ENCODE measurements around the gene C11orf42. TPM values are rescaled to one million over a fixed set of nuclear protein-coding genes. Genes with fewer than 3 reads are reported as not detected.

The C11orf42 gene
- total RNA-seq, 2 donors from 2014 or later, result not detected

DNA sequence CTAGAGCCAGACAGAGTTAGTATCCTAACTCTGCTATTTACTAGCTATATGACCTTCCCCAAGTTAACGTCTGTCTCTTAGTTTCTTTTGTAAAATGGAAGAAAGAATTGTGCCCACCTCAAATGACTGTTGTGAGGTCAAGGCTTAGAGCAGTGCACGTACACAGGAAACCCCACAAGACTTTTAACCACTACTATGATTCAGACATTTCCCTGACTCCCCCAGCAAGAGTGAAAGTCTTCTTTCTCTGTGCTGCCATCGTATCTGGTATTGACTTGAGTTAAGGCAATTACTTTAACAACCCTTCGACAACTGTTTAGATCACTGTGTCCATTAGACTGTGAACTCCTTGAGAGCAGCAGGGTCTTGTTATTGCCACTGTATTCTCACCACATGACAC lies 9.0 kb upstream of the C11orf42 start:
- H3K27ac Mint-ChIP-seq, result no peak overlapping the region
- H3K36me3 ChIP-seq (ENCODE audit: control insufficient read depth, insufficient read depth, low read length), result no peaks in the 10 kb centered on the region
- H3K4me1 Mint-ChIP-seq, result peaks cover 8% of the 10 kb centered on the region
- 67 to 73% methylated on average over 3 to 4 of the region's 4 CpGs for WGBS, 2 experiments (ENCODE audit: insufficient coverage in 1 of 2, insufficient read length in 1 of 2)
- no peaks in the 10 kb centered on the region for H3K27me3 ChIP-seq (ENCODE audit: control insufficient read depth, insufficient read depth, low read length, poor library complexity, severe bottlenecking)
- no peaks in the 10 kb centered on the region for H3K27me3 Mint-ChIP-seq (ENCODE audit: insufficient read depth)
- no peak overlapping the region for H3K4me3 ChIP-seq (ENCODE audit: low read length)
- H3K4me3 Mint-ChIP-seq, result no peak overlapping the region
- no peak for DNase-seq
- TF ChIP-seq, protein P1, sequence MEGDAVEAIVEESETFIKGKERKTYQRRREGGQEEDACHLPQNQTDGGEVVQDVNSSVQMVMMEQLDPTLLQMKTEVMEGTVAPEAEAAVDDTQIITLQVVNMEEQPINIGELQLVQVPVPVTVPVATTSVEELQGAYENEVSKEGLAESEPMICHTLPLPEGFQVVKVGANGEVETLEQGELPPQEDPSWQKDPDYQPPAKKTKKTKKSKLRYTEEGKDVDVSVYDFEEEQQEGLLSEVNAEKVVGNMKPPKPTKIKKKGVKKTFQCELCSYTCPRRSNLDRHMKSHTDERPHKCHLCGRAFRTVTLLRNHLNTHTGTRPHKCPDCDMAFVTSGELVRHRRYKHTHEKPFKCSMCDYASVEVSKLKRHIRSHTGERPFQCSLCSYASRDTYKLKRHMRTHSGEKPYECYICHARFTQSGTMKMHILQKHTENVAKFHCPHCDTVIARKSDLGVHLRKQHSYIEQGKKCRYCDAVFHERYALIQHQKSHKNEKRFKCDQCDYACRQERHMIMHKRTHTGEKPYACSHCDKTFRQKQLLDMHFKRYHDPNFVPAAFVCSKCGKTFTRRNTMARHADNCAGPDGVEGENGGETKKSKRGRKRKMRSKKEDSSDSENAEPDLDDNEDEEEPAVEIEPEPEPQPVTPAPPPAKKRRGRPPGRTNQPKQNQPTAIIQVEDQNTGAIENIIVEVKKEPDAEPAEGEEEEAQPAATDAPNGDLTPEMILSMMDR (conservative IDR thresholded peaks at IDR 0.05), result no peak
- no peaks in the 10 kb centered on the region for H3K9me3 ChIP-seq (ENCODE audit: control insufficient read depth, low read length)
- H3K36me3 Mint-ChIP-seq (ENCODE audit: low read depth), result peaks cover 4% of the 10 kb centered on the region
- H3K9me3 Mint-ChIP-seq, result peaks cover 2% of the 10 kb centered on the region
- H3K4me1 ChIP-seq (ENCODE audit: control insufficient read depth, insufficient read depth, low read length), result no peaks in the 10 kb centered on the region
- no peak overlapping the region for H3K9ac ChIP-seq (ENCODE audit: extremely low read depth, low read length, poor library complexity, severe bottlenecking)
- no peak overlapping the region for H3K27ac ChIP-seq (ENCODE audit: low read depth, low read length)

DNA sequence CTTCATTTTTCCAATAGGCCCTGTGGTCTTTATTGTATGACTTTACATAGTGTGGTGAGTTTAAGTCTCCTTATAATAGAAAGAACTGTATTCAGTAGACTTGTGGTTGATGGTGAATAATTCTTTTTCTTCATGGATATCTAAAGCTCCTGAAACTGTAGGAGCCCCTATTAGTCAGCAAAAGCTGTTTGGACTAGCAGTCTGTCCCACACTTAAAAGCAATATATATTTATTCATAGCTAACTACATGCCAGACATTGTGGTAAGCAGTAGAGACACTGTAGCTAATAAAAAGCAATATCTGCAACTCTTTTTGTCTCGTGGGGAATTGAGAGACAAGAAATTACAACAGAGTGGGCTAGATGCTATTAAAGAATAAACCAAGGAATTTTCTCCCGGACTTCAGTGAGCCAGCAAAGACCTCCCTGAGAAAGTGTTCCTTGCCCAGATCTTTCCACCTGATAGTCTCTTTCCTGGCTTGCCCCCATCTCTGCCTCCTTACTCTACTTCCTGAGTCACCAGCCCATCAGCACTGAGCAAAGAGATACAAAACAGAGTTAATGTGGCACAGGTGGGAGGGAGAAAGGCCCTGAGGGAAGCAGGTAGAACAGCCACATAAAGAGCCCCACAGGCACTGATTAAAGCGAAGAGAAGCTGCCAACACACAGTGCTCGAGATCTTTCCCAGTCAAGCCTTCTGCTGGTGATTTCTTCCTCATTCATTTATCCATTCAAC lies 7.7 kb upstream of the C11orf42 start:
- H3K27me3 Mint-ChIP-seq (ENCODE audit: insufficient read depth), result no peaks in the 10 kb centered on the region
- no peak overlapping the region for H3K27ac ChIP-seq (ENCODE audit: low read depth, low read length)
- H3K9me3 ChIP-seq (ENCODE audit: control insufficient read depth, low read length), result no peaks in the 10 kb centered on the region
- no peak overlapping the region for H3K27ac Mint-ChIP-seq
- no peaks in the 10 kb centered on the region for H3K4me1 ChIP-seq (ENCODE audit: control insufficient read depth, insufficient read depth, low read length)
- no peak overlapping the region for H3K4me3 ChIP-seq (ENCODE audit: low read length)
- TF ChIP-seq, protein P1 (conservative IDR thresholded peaks at IDR 0.05), result no peak
- no peak overlapping the region for H3K4me3 Mint-ChIP-seq
- no peak for DNase-seq
- 95% methylated on average over 4 of the region's 4 CpGs for WGBS, 2 experiments (ENCODE audit: insufficient coverage in 1 of 2, insufficient read length in 1 of 2)
- no peaks in the 10 kb centered on the region for H3K9me3 Mint-ChIP-seq
- peaks cover 8% of the 10 kb centered on the region for H3K4me1 Mint-ChIP-seq
- no peaks in the 10 kb centered on the region for H3K27me3 ChIP-seq (ENCODE audit: control insufficient read depth, insufficient read depth, low read length, poor library complexity, severe bottlenecking)
- H3K36me3 ChIP-seq (ENCODE audit: control insufficient read depth, insufficient read depth, low read length), result peaks cover 2% of the 10 kb centered on the region
- peaks cover 4% of the 10 kb centered on the region for H3K36me3 Mint-ChIP-seq (ENCODE audit: low read depth)
- no peak overlapping the region for H3K9ac ChIP-seq (ENCODE audit: extremely low read depth, low read length, poor library complexity, severe bottlenecking)

DNA sequence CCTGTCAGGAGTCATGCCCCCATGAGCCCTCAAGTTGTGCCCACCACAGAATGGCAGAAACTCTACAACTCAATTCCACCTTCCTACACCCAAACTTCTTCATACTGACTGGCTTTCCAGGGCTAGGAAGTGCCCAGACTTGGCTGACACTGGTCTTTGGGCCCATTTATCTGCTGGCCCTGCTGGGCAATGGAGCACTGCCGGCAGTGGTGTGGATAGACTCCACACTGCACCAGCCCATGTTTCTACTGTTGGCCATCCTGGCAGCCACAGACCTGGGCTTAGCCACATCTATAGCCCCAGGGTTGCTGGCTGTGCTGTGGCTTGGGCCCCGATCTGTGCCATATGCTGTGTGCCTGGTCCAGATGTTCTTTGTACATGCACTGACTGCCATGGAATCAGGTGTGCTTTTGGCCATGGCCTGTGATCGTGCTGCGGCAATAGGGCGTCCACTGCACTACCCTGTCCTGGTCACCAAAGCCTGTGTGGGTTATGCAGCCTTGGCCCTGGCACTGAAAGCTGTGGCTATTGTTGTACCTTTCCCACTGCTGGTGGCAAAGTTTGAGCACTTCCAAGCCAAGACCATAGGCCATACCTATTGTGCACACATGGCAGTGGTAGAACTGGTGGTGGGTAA lies 6.1 kb upstream of the C11orf42 start, which contains the start of gene OR52W1:
Gene OR52W1 (plus strand): TSS at position 51 of the 637 bp plus-strand sequence. CDS start 0 bp downstream, at position 51.
- Histone ChIP-seq H3K9ac (ENCODE audit: extremely low read depth, low read length, poor library complexity, severe bottlenecking) (no peak within 1 kb of the TSS), H3K27me3 (ENCODE audit: control insufficient read depth, insufficient read depth, low read length, poor library complexity, severe bottlenecking) (no peaks in the 10 kb centered on the region), H3K4me1 (ENCODE audit: control insufficient read depth, insufficient read depth, low read length) (no peaks in the 10 kb centered on the region), H3K4me3 (ENCODE audit: low read length) (no peak within 1 kb of the TSS), H3K36me3 (ENCODE audit: control insufficient read depth, insufficient read depth, low read length) (peaks cover 14% of the 10 kb centered on the region), H3K27ac (ENCODE audit: low read depth, low read length) (no peak within 1 kb of the TSS), H3K9me3 (ENCODE audit: control insufficient read depth, low read length) (no peaks in the 10 kb centered on the region)
- no peak within 1 kb of the TSS for H3K27ac Mint-ChIP-seq
- no peak within 1 kb of the TSS for H3K4me3 Mint-ChIP-seq
- TF ChIP-seq, protein P1 (conservative IDR thresholded peaks at IDR 0.05), result no peak
- H3K27me3 Mint-ChIP-seq (ENCODE audit: insufficient read depth), result no peaks in the 10 kb centered on the region
- WGBS, 2 experiments (ENCODE audit: insufficient coverage in 1 of 2, insufficient read length in 1 of 2), result 93 to 100% methylated on average over 1 to 5 of the region's 5 CpGs
- no peak for DNase-seq
- H3K4me1 Mint-ChIP-seq, result peaks cover under 1% of the 10 kb centered on the region
- no peaks in the 10 kb centered on the region for H3K9me3 Mint-ChIP-seq
- H3K36me3 Mint-ChIP-seq (ENCODE audit: low read depth), result peaks cover 7% of the 10 kb centered on the region

All from endodermal cell (in vitro differentiated cells).